ENCODE data around the gene DNAH2. TPM values are rescaled to one million over a fixed set of nuclear protein-coding genes. Genes with fewer than 3 reads are reported as not detected.
"Not testable (repeated sequence)": the region's sequence is repeated elsewhere in the genome, so short reads cannot be mapped to it uniquely, and the experiment has no call there.

Gene DNAH2
- total RNA-seq, 1 donor from 2014 or later, result 0.09 TPM

DNA sequence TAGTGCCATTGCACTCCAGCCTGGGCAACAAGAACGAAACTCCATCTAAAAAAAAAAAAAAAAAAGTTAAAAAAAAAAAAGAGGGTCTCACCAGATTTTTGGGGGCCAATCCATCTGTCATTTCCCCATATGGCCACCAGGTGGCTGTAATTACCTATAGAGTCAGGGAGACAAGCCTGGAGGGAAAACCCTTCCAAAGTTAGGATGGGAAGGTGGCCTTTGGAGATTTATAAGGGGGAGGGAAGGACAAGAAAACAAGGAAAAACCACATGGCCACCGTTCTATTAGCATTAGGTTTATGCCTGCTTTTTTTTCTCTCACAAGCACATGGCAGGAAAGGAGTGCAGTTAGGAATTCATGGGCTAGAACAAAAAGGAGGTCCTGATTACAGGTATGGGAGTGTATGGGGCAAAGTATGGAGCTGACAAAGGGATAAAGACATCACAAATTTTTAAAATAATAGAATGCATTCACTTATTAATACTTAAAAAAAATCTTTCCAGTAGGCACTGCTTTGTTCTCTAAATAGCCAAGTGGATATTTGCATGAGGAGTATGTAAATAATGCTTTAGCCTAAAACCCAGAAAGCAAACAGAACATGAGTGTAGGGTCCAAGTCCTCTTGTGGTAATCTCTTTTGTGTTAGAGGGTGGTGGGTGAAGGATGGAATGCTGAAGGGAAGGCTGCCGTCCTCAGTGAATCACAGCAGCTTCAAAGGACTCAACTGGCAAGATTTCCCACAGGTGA, 145.3 kb downstream of the DNAH2 start:
- TF ChIP-seq, protein P1, sequence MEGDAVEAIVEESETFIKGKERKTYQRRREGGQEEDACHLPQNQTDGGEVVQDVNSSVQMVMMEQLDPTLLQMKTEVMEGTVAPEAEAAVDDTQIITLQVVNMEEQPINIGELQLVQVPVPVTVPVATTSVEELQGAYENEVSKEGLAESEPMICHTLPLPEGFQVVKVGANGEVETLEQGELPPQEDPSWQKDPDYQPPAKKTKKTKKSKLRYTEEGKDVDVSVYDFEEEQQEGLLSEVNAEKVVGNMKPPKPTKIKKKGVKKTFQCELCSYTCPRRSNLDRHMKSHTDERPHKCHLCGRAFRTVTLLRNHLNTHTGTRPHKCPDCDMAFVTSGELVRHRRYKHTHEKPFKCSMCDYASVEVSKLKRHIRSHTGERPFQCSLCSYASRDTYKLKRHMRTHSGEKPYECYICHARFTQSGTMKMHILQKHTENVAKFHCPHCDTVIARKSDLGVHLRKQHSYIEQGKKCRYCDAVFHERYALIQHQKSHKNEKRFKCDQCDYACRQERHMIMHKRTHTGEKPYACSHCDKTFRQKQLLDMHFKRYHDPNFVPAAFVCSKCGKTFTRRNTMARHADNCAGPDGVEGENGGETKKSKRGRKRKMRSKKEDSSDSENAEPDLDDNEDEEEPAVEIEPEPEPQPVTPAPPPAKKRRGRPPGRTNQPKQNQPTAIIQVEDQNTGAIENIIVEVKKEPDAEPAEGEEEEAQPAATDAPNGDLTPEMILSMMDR (IDR thresholded peaks at IDR 0.05), result peak; percentile 77
- TF ChIP-seq EZH2phosphoT487 (IDR thresholded peaks at IDR 0.05) (no peak), EZH2 (IDR thresholded peaks at IDR 0.05) (no peak)
- peaks cover 12% of the 10 kb centered on the region for H4K20me1 ChIP-seq (ENCODE audit: low read depth)
- H3K27ac ChIP-seq, result no peak overlapping the region
- H3K4me1 ChIP-seq, result peaks cover 9% of the 10 kb centered on the region
- no peaks in the 10 kb centered on the region for H3K36me3 ChIP-seq
- Mint-ChIP-seq H3K27me3 (ENCODE audit: insufficient read depth, low read depth) (peaks cover 2% of the 10 kb centered on the region), H3K27ac (no peak overlapping the region), H3K4me3 (peak overlapping the region; percentile 3), H3K36me3 (peaks cover 21% of the 10 kb centered on the region), H3K4me1 (peaks cover 3% of the 10 kb centered on the region), H3K9me3 (no peaks in the 10 kb centered on the region)
- no peaks in the 10 kb centered on the region for H3K9me3 ChIP-seq (ENCODE audit: low read depth)
- peak; percentile 82 for DNase-seq (ENCODE audit: low spot score)
- H3K79me2 ChIP-seq (ENCODE audit: low read depth), result peaks cover 5% of the 10 kb centered on the region
- H3K27me3 ChIP-seq, result no peaks in the 10 kb centered on the region
- no peak overlapping the region for H2AFZ ChIP-seq (replicated peaks)
- no peak overlapping the region for H3K4me2 ChIP-seq
- no peak overlapping the region for H3K4me3 ChIP-seq
- peaks cover 13% of the 10 kb centered on the region for H3F3A ChIP-seq (ENCODE audit: low read depth)
- no peak overlapping the region for H3K9ac ChIP-seq

DNA sequence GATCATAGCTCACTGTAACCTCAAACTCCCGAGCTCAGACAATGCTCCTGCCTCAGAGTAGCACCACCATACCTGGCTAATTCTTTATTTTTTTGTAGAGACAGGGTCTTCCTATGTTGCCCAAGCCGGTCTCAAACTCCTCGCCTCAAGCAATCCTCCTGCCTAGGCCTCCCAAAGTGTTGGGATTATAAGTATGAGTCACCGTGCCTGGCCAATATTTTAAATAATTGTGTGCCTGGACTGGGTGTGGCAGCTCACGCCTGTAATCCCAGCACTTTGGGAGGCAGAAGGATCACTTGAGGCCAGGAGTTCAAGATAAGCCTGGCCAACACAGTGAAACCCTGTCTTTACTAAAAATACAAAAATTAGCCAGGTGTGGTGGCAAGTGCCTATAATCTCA, 146.8 kb downstream of the DNAH2 start:
- H3K9ac ChIP-seq; H3K4me3 ChIP-seq; H3F3A ChIP-seq (ENCODE audit: low read depth); H2AFZ ChIP-seq (replicated peaks); H3K4me3 Mint-ChIP-seq; H3K4me2 ChIP-seq; H3K9me3 ChIP-seq (ENCODE audit: low read depth); H3K27me3 ChIP-seq; H3K27me3 Mint-ChIP-seq (ENCODE audit: insufficient read depth, low read depth); H3K9me3 Mint-ChIP-seq; H3K27ac ChIP-seq; H3K4me1 Mint-ChIP-seq; DNase-seq (ENCODE audit: low spot score); H4K20me1 ChIP-seq (ENCODE audit: low read depth); H3K79me2 ChIP-seq (ENCODE audit: low read depth); H3K4me1 ChIP-seq; H3K27ac Mint-ChIP-seq; H3K36me3 ChIP-seq: not testable (repeated sequence)
- H3K36me3 Mint-ChIP-seq, result peaks cover 23% of the 10 kb centered on the region

DNA sequence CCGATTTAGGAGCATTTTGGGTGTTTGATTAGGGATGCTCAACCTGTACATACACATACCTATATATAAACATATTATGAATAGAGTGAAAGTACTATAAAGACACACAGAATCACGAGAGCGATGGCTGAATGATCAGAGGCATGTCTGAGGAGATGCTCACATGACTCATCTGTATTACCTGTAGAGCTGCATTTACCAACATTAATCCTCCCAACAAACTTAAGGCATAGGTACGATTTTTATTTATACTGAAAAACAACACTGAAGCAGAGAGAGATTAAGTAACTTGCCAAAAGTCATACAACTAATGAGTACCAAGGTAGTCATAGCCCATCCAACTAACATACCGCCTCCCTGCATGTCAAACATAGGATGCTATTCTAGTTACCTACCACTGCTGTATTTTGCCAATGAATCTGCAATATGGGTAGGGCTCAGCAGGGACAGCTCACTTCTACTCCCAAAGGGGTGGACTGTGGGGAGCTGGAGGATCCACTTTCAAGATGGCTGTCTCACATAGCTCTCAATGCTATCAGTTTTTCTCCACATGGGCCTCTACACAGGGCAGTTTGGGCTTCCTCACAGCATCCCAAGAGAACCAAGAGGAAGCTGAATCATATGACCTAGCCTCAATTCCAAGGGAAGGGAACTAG, 147.6 kb downstream of the DNAH2 start:
- Mint-ChIP-seq H3K27me3 (ENCODE audit: insufficient read depth, low read depth) (peaks cover 2% of the 10 kb centered on the region), H3K4me3 (no peak overlapping the region), H3K4me1 (peaks cover 3% of the 10 kb centered on the region), H3K36me3 (peaks cover 23% of the 10 kb centered on the region), H3K9me3 (no peaks in the 10 kb centered on the region), H3K27ac (no peak overlapping the region)
- H3K9ac ChIP-seq, result no peak overlapping the region
- no peak overlapping the region for H3K27ac ChIP-seq
- H3K79me2 ChIP-seq (ENCODE audit: low read depth), result no peaks in the 10 kb centered on the region
- H3K36me3 ChIP-seq, result no peaks in the 10 kb centered on the region
- no peaks in the 10 kb centered on the region for H3K27me3 ChIP-seq
- TF ChIP-seq, protein P1 (IDR thresholded peaks at IDR 0.05), result no peak
- TF ChIP-seq EZH2phosphoT487 (IDR thresholded peaks at IDR 0.05) (no peak), EZH2 (IDR thresholded peaks at IDR 0.05) (no peak)
- no peak overlapping the region for H3K4me2 ChIP-seq
- H4K20me1 ChIP-seq (ENCODE audit: low read depth), result peaks cover 5% of the 10 kb centered on the region
- no peak overlapping the region for H2AFZ ChIP-seq (replicated peaks)
- no peaks in the 10 kb centered on the region for H3F3A ChIP-seq (ENCODE audit: low read depth)
- H3K4me1 ChIP-seq, result no peaks in the 10 kb centered on the region
- no peak for DNase-seq (ENCODE audit: low spot score)
- H3K9me3 ChIP-seq (ENCODE audit: low read depth), result no peaks in the 10 kb centered on the region
- no peak overlapping the region for H3K4me3 ChIP-seq

DNA sequence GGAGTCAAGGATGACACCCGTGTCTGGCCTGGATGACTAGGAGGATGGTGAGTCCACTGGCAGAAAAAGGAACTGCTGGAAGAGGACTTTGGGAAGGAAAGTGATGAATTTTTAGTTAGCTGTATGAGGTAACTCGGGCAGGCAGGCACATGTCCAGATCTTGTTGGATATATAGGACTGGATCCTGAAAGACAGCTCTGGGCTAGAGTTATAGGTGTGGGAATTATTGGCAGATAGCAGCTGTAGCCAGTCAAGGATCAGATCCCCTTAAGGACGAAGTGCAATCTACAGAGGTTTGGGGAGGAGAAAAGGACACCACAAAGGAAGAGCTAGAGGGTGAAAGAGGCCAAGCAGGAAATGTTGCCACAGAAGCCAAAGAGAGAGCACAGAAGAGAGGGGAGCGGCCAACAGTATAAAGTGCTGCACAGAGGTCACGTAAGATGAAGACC, 150.4 kb downstream of the DNAH2 start:
- H3K4me1 ChIP-seq, result no peaks in the 10 kb centered on the region
- no peaks in the 10 kb centered on the region for H3K9me3 ChIP-seq (ENCODE audit: low read depth)
- Mint-ChIP-seq H3K9me3 (no peaks in the 10 kb centered on the region), H3K27ac (no peak overlapping the region), H3K4me1 (no peaks in the 10 kb centered on the region), H3K27me3 (ENCODE audit: insufficient read depth, low read depth) (peaks cover 2% of the 10 kb centered on the region), H3K4me3 (peak overlapping the region; percentile 2), H3K36me3 (peaks cover 25% of the 10 kb centered on the region)
- no peak overlapping the region for H3K4me3 ChIP-seq
- H4K20me1 ChIP-seq (ENCODE audit: low read depth), result no peaks in the 10 kb centered on the region
- no peak overlapping the region for H3K9ac ChIP-seq
- no peaks in the 10 kb centered on the region for H3K36me3 ChIP-seq
- no peak overlapping the region for H3K27ac ChIP-seq
- H3K79me2 ChIP-seq (ENCODE audit: low read depth), result no peaks in the 10 kb centered on the region
- TF ChIP-seq EZH2phosphoT487 (IDR thresholded peaks at IDR 0.05) (no peak), EZH2 (IDR thresholded peaks at IDR 0.05) (no peak)
- TF ChIP-seq, protein P1 (IDR thresholded peaks at IDR 0.05), result no peak
- no peaks in the 10 kb centered on the region for H3K27me3 ChIP-seq
- no peaks in the 10 kb centered on the region for H3F3A ChIP-seq (ENCODE audit: low read depth)
- H3K4me2 ChIP-seq, result no peak overlapping the region
- H2AFZ ChIP-seq (replicated peaks), result no peak overlapping the region
- no peak for DNase-seq (ENCODE audit: low spot score)

Data from neural progenitor cell (in vitro differentiated cells).